Glomerular visceral epithelial cell (primary cell): ENCODE data around the gene CYSRT1.
"Not testable (repeated sequence)": the region's sequence is repeated elsewhere in the genome, so short reads cannot be mapped to it uniquely, and the experiment has no call there.

Experiments used
- DNase-seq: peaks from one replicate; pipeline ENCODE4 v3.0.0-alpha.2; 2016; ENCODE audit errors: extremely low spot score

Gene CYSRT1

GRCh38 chr9:137252555-137253506 lies 27.9 kb downstream of the CYSRT1 start:
- no peak for DNase-seq

- no peak for DNase-seq
Observed at GRCh38 chr9:137253717-137254623, 29.0 kb downstream of the CYSRT1 start.

- peak; percentile 94 for DNase-seq
Observed at GRCh38 chr9:137254624-137255447, 29.9 kb downstream of the CYSRT1 start, which contains the start of gene NELFB. Gene NELFB, plus strand, starts transcription at chr9:137255327.

GRCh38 chr9:137255448-137256114 lies 30.6 kb downstream of the CYSRT1 start:
- no peak for DNase-seq

- no peak for DNase-seq
Observed at GRCh38 chr9:137256362-137256761, 31.4 kb downstream of the CYSRT1 start.

GRCh38 chr9:137256856-137257255 lies 31.9 kb downstream of the CYSRT1 start:
- no peak for DNase-seq

GRCh38 chr9:137262173-137262908 lies 37.4 kb downstream of the CYSRT1 start:
- not testable (repeated sequence) for DNase-seq

GRCh38 chr9:137262909-137263285 lies 37.9 kb downstream of the CYSRT1 start:
- DNase-seq: no peak

GRCh38 chr9:137263506-137263905 lies 38.5 kb downstream of the CYSRT1 start:
- no peak for DNase-seq

GRCh38 chr9:137264067-137264466 lies 39.1 kb downstream of the CYSRT1 start:
- no peak for DNase-seq

- no peak for DNase-seq
Observed at GRCh38 chr9:137265496-137266161, 40.7 kb downstream of the CYSRT1 start.

GRCh38 chr9:137266162-137266527 lies 41.2 kb downstream of the CYSRT1 start:
- DNase-seq: no peak

GRCh38 chr9:137266585-137267453 lies 41.8 kb downstream of the CYSRT1 start:
- DNase-seq: no peak

GRCh38 chr9:137267933-137268355 lies 43.0 kb downstream of the CYSRT1 start:
- DNase-seq: no peak

GRCh38 chr9:137268538-137269201 lies 43.7 kb downstream of the CYSRT1 start:
- no peak for DNase-seq

- no peak for DNase-seq
Observed at GRCh38 chr9:137269231-137269772, 44.3 kb downstream of the CYSRT1 start.

- DNase-seq: no peak
Observed at GRCh38 chr9:137270929-137271695, 46.1 kb downstream of the CYSRT1 start.
